ENCODE data around the gene CST9.

CST9 gene

GRCh38 chr20:23646106-23646873 lies 40.6 kb upstream of the CST9 start:
- H3K9ac ChIP-seq (ENCODE audit: low read length in 2 of 2) = no peak overlapping the region
- H3K27me3 ChIP-seq (ENCODE audit: control insufficient read depth in 1 of 2, insufficient read depth in 2 of 2, low read length in 2 of 2) = no peaks in the 10 kb centered on the region
- H3K4me1 ChIP-seq (ENCODE audit: control insufficient read depth, insufficient read depth, low read length) = peaks cover 12% of the 10 kb centered on the region
- H3K27ac ChIP-seq (ENCODE audit: low read length) = no peak overlapping the region
- H3K4me3 ChIP-seq (ENCODE audit: low read length in 2 of 2) = no peak overlapping the region
- no peaks in the 10 kb centered on the region for H3K9me3 ChIP-seq (ENCODE audit: control insufficient read depth in 2 of 2, low read length in 2 of 2)
- no peaks in the 10 kb centered on the region for H3K36me3 ChIP-seq (ENCODE audit: control insufficient read depth in 2 of 2, insufficient read depth in 2 of 2, low read length in 2 of 2)

GRCh38 chr20:23645575-23645974 lies 39.9 kb upstream of the CST9 start:
- no peaks in the 10 kb centered on the region for H3K9me3 ChIP-seq (ENCODE audit: control insufficient read depth in 2 of 2, low read length in 2 of 2)
- peaks cover 13% of the 10 kb centered on the region for H3K4me1 ChIP-seq (ENCODE audit: control insufficient read depth, insufficient read depth, low read length)
- no peaks in the 10 kb centered on the region for H3K27me3 ChIP-seq (ENCODE audit: control insufficient read depth in 1 of 2, insufficient read depth in 2 of 2, low read length in 2 of 2)
- no peak overlapping the region for H3K27ac ChIP-seq (ENCODE audit: low read length)
- no peak overlapping the region for H3K9ac ChIP-seq (ENCODE audit: low read length in 2 of 2)
- H3K36me3 ChIP-seq (ENCODE audit: control insufficient read depth in 2 of 2, insufficient read depth in 2 of 2, low read length in 2 of 2) = no peaks in the 10 kb centered on the region
- no peak overlapping the region for H3K4me3 ChIP-seq (ENCODE audit: low read length in 2 of 2)

- Histone ChIP-seq H3K4me1 (ENCODE audit: control insufficient read depth, insufficient read depth, low read length) (peaks cover 13% of the 10 kb centered on the region), H3K27ac (ENCODE audit: low read length) (no peak overlapping the region)
Observed at GRCh38 chr20:23644164-23644563, 38.4 kb upstream of the CST9 start.

GRCh38 chr20:23643659-23644058 lies 37.9 kb upstream of the CST9 start:
- H3K27me3 ChIP-seq (ENCODE audit: control insufficient read depth in 1 of 2, insufficient read depth in 2 of 2, low read length in 2 of 2) = no peaks in the 10 kb centered on the region
- H3K9me3 ChIP-seq (ENCODE audit: control insufficient read depth in 2 of 2, low read length in 2 of 2) = no peaks in the 10 kb centered on the region
- no peak overlapping the region for H3K27ac ChIP-seq (ENCODE audit: low read length)
- H3K4me3 ChIP-seq (ENCODE audit: low read length in 2 of 2) = no peak overlapping the region
- H3K4me1 ChIP-seq (ENCODE audit: control insufficient read depth, insufficient read depth, low read length) = peaks cover 13% of the 10 kb centered on the region
- H3K9ac ChIP-seq (ENCODE audit: low read length in 2 of 2) = no peak overlapping the region
- H3K36me3 ChIP-seq (ENCODE audit: control insufficient read depth in 2 of 2, insufficient read depth in 2 of 2, low read length in 2 of 2) = no peaks in the 10 kb centered on the region

More at GRCh38 chr20:23644164-23644563, 38.4 kb upstream of the CST9 start:
- H3K4me3 ChIP-seq (ENCODE audit: low read length in 2 of 2) = no peak overlapping the region
- no peak overlapping the region for H3K9ac ChIP-seq (ENCODE audit: low read length in 2 of 2)
- no peaks in the 10 kb centered on the region for H3K9me3 ChIP-seq (ENCODE audit: control insufficient read depth in 2 of 2, low read length in 2 of 2)
- no peaks in the 10 kb centered on the region for H3K36me3 ChIP-seq (ENCODE audit: control insufficient read depth in 2 of 2, insufficient read depth in 2 of 2, low read length in 2 of 2)
- H3K27me3 ChIP-seq (ENCODE audit: control insufficient read depth in 1 of 2, insufficient read depth in 2 of 2, low read length in 2 of 2) = no peaks in the 10 kb centered on the region

- Histone ChIP-seq H3K27me3 (ENCODE audit: control insufficient read depth in 1 of 2, insufficient read depth in 2 of 2, low read length in 2 of 2) (no peaks in the 10 kb centered on the region), H3K9ac (ENCODE audit: low read length in 2 of 2) (no peak overlapping the region), H3K27ac (ENCODE audit: low read length) (peak overlapping the region; percentile 60), H3K4me3 (ENCODE audit: low read length in 2 of 2) (peak overlapping the region in 1 of 2 donors; percentile 15), H3K4me1 (ENCODE audit: control insufficient read depth, insufficient read depth, low read length) (peaks cover 13% of the 10 kb centered on the region), H3K36me3 (ENCODE audit: control insufficient read depth in 2 of 2, insufficient read depth in 2 of 2, low read length in 2 of 2) (no peaks in the 10 kb centered on the region), H3K9me3 (ENCODE audit: control insufficient read depth in 2 of 2, low read length in 2 of 2) (no peaks in the 10 kb centered on the region)
Observed at GRCh38 chr20:23641936-23642751, 36.4 kb upstream of the CST9 start.

GRCh38 chr20:23640671-23641667 lies 35.3 kb upstream of the CST9 start:
- no peaks in the 10 kb centered on the region for H3K36me3 ChIP-seq (ENCODE audit: control insufficient read depth in 2 of 2, insufficient read depth in 2 of 2, low read length in 2 of 2)
- H3K9me3 ChIP-seq (ENCODE audit: control insufficient read depth in 2 of 2, low read length in 2 of 2) = no peaks in the 10 kb centered on the region
- peaks cover 23% of the 10 kb centered on the region for H3K4me1 ChIP-seq (ENCODE audit: control insufficient read depth, insufficient read depth, low read length)
- H3K27me3 ChIP-seq (ENCODE audit: control insufficient read depth in 1 of 2, insufficient read depth in 2 of 2, low read length in 2 of 2) = no peaks in the 10 kb centered on the region
- H3K4me3 ChIP-seq (ENCODE audit: low read length in 2 of 2) = no peak overlapping the region
- peak overlapping the region; percentile 60 for H3K27ac ChIP-seq (ENCODE audit: low read length)
- H3K9ac ChIP-seq (ENCODE audit: low read length in 2 of 2) = no peak overlapping the region

GRCh38 chr20:23640018-23640601 lies 34.4 kb upstream of the CST9 start:
- Histone ChIP-seq H3K4me3 (ENCODE audit: low read length in 2 of 2) (no peak overlapping the region), H3K4me1 (ENCODE audit: control insufficient read depth, insufficient read depth, low read length) (peaks cover 28% of the 10 kb centered on the region), H3K36me3 (ENCODE audit: control insufficient read depth in 2 of 2, insufficient read depth in 2 of 2, low read length in 2 of 2) (no peaks in the 10 kb centered on the region), H3K9ac (ENCODE audit: low read length in 2 of 2) (no peak overlapping the region), H3K27me3 (ENCODE audit: control insufficient read depth in 1 of 2, insufficient read depth in 2 of 2, low read length in 2 of 2) (no peaks in the 10 kb centered on the region), H3K27ac (ENCODE audit: low read length) (peak overlapping the region; percentile 60), H3K9me3 (ENCODE audit: control insufficient read depth in 2 of 2, low read length in 2 of 2) (no peaks in the 10 kb centered on the region)

- Histone ChIP-seq H3K27me3 (ENCODE audit: control insufficient read depth in 1 of 2, insufficient read depth in 2 of 2, low read length in 2 of 2) (no peaks in the 10 kb centered on the region), H3K27ac (ENCODE audit: low read length) (no peak overlapping the region), H3K4me3 (ENCODE audit: low read length in 2 of 2) (no peak overlapping the region), H3K9me3 (ENCODE audit: control insufficient read depth in 2 of 2, low read length in 2 of 2) (no peaks in the 10 kb centered on the region), H3K4me1 (ENCODE audit: control insufficient read depth, insufficient read depth, low read length) (peaks cover 34% of the 10 kb centered on the region), H3K9ac (ENCODE audit: low read length in 2 of 2) (no peak overlapping the region), H3K36me3 (ENCODE audit: control insufficient read depth in 2 of 2, insufficient read depth in 2 of 2, low read length in 2 of 2) (peaks cover 5% of the 10 kb centered on the region in 2 donors)
Observed at GRCh38 chr20:23639490-23639958, 33.8 kb upstream of the CST9 start.

GRCh38 chr20:23638309-23638708 lies 32.6 kb upstream of the CST9 start:
- H3K4me3 ChIP-seq (ENCODE audit: low read length in 2 of 2) = no peak overlapping the region
- H3K27ac ChIP-seq (ENCODE audit: low read length) = no peak overlapping the region
- H3K27me3 ChIP-seq (ENCODE audit: control insufficient read depth in 1 of 2, insufficient read depth in 2 of 2, low read length in 2 of 2) = no peaks in the 10 kb centered on the region
- no peak overlapping the region for H3K9ac ChIP-seq (ENCODE audit: low read length in 2 of 2)
- peaks cover 40% of the 10 kb centered on the region for H3K4me1 ChIP-seq (ENCODE audit: control insufficient read depth, insufficient read depth, low read length)
- H3K36me3 ChIP-seq (ENCODE audit: control insufficient read depth in 2 of 2, insufficient read depth in 2 of 2, low read length in 2 of 2) = peaks cover 7 to 9% of the 10 kb centered on the region in 2 donors
- no peaks in the 10 kb centered on the region for H3K9me3 ChIP-seq (ENCODE audit: control insufficient read depth in 2 of 2, low read length in 2 of 2)

Measured in stomach smooth muscle (tissue), 2 donors.